Right ventricle myocardium inferior (tissue), 1 donor: ENCODE measurements around the gene CABLES1. TPM values are rescaled to one million over a fixed set of nuclear protein-coding genes. Genes with fewer than 3 reads are reported as not detected.

Source experiments
- ATAC-seq: fragments of 200-7000 bp; cut with Tn5 transposase; one replicate; pipeline ENCODE4 v1.9.1; 2020; ENCODE audit warnings: mild to moderate bottlenecking, moderate library complexity
- DNase-seq: peaks from one replicate; pipeline ENCODE4 v3.0.0; 2021; ENCODE audit errors: missing footprints
- intact Hi-C: fragments of 100-400 bp; cut with DNase I; formaldehyde crosslinking; loops from one replicate; pipeline ENCODE4 v1.11.0; 2022
- total RNA-seq: library from RNA; stranded (reverse); fragmentation: NEBNext Ultra II Directional; extraction: Animal tissue kit (Norgen Biotek cat#: 25700); gene quantifications from one replicate; pipeline ENCODE4 v1.2.1, GENCODE V29; 2021
- donor health status: DM: no; HTN: yes; CAD: no; lungs with severe emphysema.

Gene CABLES1
- total RNA-seq, 1 donor from 2014 or later = 3.1 TPM

DNA sequence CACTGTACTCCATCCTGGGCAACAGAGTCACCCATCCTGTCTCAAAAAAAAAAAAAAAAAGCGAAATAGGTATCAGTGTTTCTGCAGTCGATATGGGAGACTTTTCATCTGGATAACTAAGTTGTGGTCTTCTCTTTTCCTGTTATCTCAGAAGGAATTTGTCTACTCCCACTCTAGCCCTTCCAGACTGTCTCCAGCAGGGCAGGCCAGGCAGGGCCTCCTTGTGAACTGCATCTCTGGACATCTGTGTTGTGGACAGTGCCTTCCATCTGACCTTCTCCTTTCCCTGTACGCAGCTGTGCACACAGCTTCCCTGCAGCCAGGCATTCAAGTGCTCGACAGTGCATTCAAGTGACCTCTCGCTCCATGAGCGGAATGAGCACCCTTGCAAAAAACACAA lies 110.2 kb downstream of the CABLES1 start:
- DNase-seq (no peak), ATAC-seq (no peak)
- intact Hi-C loops = no loop called here

DNA sequence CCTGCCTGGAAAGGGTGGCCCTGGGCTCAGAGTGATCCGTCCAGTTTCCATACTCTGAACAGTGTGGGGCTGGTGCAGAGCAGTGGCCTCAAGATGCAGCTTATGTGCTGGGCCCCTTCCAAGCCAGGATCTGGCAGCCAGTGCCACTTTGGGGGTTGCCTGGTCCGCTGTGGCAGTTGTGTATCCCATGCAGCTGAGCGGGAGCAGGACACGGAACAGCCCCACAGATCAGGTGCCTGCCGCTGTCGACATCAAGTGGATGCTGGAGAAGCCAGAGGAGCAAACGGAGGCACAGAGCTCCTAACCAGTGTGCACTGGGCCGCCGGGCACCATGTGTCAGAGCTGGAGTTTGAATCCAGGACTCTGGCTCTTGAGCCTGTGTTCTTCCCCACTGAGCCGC lies 112.0 kb downstream of the CABLES1 start:
- DNase-seq = no peak
- ATAC-seq = no peak
- intact Hi-C loops = no loop called here

DNA sequence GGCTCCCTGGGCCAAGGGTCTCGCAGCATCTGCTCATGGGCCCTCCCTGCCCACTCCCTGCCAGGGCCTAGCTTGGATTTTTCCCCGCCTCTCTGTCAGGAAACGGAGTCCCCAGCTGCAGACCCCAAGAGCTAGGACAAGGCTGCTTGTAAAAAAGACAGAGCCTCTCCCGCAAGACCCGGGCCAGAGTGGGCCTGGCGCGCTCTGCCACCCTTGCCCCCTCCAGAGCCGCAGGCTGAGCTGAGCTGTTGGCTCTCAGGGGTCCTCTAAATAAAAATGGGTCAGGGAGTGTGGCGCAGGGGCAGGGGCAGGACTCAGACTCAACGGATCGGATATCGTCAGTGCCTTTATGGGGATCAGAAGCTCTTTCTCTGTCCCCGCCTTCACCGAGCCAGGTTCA lies 112.6 kb downstream of the CABLES1 start:
- DNase-seq = no peak
- intact Hi-C loops = no loop called here
- no peak for ATAC-seq

DNA sequence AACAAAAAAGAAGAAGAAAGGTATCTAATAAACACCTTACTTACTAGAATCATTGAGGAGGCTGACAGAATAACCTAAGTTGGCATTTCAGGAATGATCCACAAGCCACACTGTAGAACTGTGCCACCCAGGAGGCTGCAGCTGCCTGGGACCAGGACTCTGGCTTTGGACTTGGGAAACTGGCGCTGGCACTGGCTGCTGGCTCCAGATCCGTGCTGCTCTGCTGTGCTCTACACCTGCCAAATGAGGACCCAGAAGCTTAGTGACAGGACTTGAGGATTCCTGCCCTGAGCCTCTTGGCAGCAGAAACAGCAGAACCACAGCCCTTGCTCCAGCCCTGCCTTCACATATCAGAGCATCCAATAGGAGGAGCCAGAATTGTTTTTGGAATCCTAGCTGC lies 113.5 kb downstream of the CABLES1 start:
- intact Hi-C loops = no loop called here

DNA sequence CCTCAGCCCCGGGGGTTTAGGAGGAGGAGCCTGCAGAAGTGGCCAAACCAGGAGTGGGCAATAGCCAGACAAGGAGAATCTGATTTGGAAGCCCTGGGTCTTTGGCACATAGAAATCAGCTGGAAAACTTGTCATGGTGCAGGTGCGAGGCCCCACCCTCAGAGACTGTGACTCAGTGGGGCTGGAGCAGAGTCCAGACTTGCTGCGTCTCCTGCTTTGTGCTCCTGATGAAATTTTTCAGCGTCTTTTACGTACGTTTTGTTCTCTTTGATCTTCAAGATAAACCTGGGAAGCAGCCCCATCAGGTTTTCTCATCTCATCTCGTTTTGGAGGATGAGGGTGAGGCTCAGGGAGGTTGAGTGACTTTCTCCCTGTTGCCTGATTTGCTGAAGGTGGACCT lies 114.1 kb downstream of the CABLES1 start:
- intact Hi-C loops = no loop called here
- ATAC-seq (no peak), DNase-seq (no peak)

More for the DNA sequence above, 113.5 kb downstream of the CABLES1 start:
- DNase-seq (no peak), ATAC-seq (no peak)

DNA sequence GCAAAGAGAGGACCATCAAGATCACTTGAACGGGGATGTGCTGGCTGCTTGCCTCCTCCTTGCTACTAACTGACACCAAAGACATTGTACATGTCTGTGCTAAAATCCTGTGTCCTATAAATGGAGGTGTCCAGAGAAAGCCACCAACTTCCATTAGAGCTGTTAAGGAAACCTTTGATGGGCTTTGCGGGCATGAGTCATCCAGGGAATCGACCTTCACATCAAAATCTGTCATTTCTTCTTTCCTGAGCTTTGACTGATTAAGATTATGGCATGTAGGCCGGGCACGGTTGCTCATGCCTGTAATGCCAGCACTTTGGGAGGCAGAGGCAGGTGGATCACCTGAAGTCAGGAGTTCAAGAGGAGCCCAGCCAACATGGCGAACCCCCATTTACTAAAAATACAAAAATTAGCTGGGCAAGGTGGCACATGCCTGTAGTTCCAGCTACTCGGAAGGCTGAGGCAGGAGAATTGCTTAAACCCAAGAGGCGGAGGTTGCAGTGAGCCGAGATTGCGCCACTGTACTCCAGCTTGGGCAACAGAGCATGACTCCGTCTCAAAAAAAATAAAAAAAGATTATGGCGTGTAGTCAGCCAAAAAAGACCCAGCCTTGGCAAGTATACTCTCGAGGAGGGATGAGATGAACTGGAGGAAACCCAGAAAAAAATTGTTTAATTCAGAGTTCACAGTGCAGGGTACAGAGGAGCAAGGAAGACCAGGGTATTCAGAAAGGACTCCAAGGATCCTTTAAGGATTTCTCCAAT lies 115.8 kb downstream of the CABLES1 start:
- DNase-seq = peak; percentile 74
- ATAC-seq = no peak

DNA sequence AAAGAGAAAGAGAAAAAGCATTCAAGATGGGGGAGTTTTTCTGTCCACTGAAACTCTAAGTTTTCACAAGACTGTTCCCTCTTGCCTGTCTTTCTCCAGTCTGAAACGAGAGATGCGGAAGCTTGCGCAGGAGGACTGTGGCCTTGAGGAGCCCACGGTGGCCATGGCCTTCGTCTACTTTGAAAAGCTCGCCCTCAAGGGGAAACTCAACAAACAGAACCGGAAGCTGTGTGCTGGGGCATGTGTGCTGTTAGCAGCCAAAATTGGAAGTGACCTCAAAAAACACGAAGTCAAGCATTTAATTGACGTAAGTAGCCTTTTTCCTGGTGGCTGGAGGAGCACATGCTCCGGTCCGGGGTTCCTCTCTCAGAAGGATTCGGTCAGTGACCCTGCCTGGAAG lies 118.3 kb downstream of the CABLES1 start:
- DNase-seq (no peak), ATAC-seq (no peak)
- intact Hi-C loops = no loop called here

More for the DNA sequence above, 115.8 kb downstream of the CABLES1 start:
- intact Hi-C loops = no loop called here

DNA sequence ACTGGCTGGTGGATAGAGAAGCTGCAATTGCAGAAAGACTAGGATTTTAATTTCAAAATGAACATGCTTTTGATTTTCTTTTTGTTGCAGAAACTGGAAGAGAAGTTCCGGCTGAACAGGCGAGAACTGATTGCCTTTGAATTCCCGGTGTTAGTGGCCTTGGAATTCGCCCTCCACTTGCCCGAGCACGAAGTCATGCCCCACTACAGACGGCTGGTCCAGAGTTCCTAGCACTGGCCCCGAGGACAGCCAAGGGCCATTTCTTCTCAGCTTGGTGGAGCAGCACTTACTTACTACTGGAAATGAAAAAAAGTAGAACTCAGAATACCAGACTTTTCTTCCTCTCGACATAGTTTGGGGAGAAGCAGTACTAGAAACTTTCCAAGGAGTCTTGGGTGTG lies 121.9 kb downstream of the CABLES1 start:
- intact Hi-C loops = no loop called here
- no peak for DNase-seq
- no peak for ATAC-seq

DNA sequence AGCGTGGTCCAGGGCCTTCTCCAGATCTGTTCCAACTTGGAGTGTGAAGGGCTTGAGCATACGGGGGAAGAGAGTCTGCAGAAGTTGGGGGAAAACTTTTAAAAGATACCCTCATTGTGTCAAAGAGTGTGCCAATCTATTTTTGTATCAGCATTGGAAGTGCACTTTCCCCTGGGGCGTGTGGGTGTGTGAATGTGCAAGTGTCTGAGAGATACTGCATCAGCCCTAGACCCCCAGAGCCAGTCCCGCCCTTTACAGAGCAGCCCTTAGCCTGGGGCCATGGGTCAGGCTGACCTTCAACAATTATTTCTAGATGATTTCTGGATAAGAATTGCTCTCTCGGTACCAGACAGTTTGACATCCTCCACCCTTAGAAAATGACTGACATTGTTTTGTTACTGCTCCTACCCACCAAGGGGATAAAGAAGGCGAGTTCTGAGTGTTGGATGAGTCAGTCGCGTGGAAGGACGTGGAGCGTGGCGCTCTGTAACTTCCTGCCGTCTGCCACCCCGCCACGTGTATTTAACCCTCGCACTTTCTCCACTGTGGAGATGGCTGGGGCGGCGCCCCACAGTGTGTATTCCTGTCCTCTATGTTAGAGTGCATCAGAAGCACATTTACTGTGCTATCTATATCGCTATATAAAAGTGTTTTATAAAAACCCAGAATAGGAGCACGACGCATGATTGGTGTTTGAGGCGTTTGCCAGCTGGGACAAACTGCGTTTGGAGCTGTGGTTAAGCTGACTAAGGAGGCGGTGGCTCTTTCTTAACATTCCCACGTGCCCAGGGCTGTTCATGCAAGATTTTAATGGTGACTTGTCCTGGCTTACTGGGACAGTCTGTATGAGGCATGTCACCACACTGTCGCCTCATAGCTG lies 122.6 kb downstream of the CABLES1 start:
- no peak for DNase-seq
- intact Hi-C loops = no loop called here
- ATAC-seq = no peak

DNA sequence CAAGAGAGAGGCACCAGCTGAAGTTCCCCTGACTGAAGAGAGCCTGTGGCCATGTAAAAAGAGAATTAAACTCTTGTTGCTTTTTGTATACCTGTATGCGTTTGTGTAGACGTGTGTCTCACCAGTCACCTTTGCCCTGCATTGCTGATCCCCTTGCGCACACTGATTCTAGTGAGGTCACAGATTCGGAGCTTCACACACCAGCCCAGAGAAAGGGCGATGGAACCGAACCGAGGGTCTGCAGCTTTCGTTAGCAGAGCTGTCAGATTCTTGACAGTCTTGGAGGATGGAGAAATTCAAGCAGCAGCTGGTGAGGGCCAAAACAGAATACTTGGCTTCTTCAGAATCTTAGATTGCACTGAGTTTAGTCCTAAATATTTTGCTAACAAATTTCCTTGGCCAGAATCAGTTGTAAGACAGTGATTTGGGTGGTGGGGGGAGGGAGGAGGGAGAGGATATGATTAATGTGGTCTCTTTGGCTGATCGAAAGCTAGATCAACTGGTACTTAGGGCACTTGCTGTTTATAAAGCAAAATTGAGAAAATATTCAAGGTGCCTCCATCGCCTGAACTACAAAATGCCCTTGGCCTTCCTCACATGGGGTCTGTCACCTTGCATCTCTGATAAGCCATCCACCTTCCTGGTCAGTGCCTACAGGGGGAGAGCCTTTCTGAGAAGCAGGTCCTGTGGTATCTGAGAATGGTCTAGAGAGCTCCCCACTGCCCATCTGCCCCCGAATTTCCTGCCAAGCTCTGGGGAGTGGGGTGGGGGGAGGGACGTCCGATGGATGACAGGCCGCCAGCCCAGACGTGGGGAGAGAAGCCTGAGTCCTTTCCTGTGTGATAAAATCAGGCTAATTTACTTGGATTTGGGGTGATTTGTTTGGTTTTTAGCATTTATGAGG lies 123.5 kb downstream of the CABLES1 start:
- ATAC-seq (no peak), DNase-seq (no peak)
- intact Hi-C loops = no loop called here

DNA sequence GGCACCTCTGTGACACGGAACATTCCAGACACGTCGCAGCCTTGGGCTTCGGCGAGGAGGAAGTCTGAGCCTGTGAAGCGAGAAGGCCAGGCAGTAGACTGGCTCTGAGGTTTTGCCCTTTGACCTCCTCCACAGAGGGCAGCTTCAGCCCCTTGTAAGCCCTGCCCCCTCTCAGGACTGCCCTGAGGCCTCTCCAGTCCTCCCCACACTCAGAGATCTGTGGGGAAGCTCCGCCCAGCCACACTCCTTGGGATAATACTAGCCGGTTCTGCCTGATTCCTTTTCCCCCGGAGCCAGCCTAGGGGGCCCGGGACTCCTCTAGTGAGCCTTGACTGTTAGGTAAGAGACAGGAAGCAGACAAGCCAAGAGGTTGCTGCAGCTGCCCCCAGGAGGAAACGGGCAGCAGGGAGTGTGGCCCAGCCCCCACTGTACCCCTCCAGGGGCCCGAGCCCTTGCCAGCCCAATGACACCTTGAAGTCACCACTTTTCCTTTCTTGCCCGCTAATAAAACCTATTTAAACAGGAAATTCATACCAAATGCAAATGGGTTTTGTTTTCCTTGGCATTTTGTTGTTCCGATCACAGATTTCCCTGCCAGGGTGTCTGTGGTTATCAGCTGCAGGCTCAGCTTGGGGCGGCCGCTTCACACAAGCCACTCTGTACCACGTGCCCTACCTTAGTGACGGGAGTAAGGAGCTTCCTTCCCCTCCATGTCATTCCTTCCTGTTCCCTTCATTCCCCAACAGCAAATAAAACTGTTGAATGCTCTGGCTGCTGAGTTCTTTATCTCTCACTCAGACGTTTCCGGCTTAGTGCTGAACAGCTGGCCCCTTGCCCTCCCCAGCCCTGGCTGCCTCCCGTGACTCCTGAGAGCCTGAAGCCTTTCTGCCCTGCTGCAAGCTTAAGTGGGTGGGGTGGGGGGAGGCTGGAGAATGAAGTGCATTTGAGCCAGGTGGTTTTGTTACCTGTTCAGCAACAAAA lies 124.7 kb downstream of the CABLES1 start:
- ATAC-seq (peak; percentile 85), DNase-seq (peak; percentile 89)
- intact Hi-C loops = no loop called here

DNA sequence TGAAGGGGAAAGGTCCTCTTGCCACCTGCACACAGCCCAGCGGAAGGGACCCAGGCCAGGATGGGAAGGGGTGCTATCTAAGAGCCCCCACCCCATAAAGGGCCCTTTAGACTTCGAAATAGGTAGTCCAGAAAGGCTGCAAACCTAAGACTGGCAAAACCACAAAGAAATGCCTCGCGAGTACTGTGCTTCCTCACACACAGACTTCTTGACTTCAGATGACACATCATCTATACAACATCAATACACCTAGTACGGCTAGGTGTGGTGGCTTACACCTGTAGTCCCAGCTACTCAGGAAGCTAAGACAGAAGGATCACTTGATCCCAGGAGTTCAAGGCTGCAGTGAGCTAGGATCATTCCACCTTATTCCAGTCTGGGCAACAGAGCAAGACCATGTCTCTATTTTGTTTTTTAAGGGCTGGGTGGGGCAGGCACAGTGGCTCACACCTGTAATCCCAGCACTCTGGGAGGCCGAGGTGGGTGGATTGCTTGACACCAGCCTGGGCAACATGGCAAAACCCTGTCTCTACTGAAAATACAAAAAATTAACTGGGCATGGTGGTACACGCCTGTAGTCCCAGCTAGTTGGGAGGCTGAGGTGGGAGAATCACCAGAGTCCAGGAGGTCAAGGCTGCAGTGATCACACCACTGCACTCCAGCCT lies 125.8 kb downstream of the CABLES1 start:
- intact Hi-C loops = no loop called here
- ATAC-seq = no peak
- DNase-seq = no peak

DNA sequence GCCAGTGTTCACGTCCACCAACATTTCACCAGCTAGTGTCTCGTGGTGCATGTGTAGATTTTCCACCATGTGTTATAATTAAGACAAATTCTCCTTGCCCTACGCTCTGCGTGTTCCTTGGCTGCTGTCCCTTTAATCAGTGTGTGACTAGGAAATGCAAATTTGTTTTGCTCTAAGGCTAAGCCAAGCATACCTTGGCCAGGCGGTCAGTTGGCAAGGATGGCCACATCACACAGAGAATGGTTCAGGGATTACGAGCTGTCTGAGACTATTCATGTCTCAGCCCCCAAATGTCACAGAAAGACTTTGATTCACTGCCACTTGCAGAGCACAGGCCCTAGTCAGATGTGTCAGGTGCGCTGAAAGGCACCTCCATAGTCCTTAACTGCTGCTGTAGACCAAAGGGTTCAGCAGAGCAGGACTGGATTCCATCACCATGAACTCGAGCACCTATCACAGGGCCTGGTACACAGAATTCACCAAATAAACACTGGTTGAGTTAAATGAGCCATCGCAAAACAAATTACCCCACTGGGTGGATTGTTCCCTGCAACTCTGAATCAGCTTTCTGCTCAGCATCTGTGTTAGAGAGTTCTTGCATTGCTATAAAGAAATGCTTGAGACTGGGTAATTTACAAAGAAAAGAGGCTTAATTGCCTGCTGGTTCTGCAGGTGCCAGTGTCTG lies 128.4 kb downstream of the CABLES1 start:
- no peak for ATAC-seq
- intact Hi-C loops = no loop called here
- DNase-seq = no peak

DNA sequence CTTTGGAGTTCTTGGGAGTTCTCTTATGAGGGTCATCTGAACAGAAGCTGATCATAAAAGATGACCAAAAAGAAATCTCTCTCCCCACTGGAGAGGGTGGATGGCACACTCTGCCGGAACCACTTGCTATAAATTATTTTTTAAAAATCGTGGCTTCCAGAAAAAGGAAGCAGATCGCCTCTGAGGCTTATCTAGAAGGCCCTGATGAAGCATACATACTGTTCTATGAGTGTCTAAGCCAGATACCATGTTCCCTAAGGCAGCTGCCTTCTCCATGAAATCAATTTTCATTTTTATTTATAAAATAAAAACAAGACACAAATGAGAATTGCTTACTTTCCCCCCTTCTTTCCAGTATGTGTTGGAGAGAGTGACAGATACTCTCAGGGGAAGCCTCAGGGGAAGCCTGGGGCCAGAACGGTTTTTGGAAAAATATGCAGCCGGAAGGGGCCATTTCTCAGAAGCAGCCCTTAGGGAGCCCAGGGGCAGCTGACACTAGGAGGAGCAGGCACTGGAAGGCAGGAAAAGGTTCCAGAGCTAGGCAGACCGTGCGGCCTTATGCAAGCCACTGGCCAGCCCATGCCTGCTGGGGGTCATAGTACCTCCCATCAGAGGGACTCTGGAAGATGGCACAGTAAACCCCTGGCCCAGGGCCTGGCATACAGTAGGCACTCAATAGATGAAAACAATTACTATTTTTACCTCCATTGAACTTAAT lies 130.6 kb downstream of the CABLES1 start:
- intact Hi-C loops = no loop called here
- DNase-seq (no peak), ATAC-seq (peak; percentile 47)

DNA sequence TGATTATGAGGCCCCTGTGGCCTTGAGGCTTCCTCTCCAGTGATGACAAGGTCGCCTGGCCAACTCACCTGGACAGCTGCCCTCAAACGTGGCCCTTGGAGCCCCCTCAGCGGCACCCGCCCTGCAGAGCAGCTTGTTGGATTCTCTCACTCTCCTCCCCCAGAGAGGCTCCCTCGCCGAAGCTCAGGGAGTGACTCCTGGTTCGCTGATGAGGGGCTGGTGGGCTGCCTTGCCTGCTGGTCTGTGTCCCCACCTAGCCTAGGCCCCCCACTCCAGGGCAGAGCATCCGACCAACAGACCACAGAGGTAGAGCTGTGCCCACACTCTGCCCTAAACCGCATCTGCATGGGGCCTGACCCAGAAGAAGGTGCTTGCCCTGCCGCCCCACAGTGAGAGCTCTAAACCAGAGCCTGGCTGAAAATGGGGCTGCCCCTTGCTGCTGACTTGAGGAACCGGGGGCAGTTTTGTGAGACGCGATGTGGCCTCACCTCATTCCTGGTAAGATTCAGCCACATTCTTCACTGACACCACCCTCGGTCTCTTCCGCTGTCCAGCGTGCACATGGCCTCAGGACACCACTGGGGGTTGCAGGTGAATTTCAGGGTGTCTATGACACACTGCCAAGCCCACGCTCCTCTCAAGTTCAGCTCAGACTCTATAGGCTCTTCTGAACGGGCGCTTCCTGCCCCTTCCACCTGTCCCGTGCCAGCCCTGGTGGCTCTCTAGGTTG lies 131.6 kb downstream of the CABLES1 start:
- no peak for DNase-seq
- intact Hi-C loops = no loop called here
- ATAC-seq = no peak

DNA sequence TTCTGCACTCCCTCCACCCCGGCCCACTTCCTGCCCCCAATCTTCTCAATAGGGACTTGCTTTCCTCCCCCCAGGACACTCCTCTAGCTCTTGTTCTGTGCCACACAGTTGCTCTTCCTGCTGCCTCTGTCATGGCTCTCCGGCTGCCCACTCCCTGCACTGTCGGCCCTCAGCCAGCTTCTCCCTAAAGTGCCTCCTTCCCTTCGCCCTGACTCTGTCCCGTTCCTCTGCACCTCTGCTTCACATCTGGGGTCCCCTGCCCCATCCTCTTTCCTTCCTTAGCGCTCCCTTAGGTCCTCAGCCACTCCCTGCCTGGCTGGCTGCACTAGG lies 132.1 kb downstream of the CABLES1 start:
- no peak for DNase-seq

More for the DNA sequence above, 132.1 kb downstream of the CABLES1 start:
- no peak for ATAC-seq
- intact Hi-C loops = no loop called here
